H9 (cell line): Measurements from ENCODE around the gene PARD3. TPM values are rescaled to one million over a fixed set of nuclear protein-coding genes. Genes with fewer than 3 reads are reported as not detected.
A peak's percentile ranks its signal among the peaks of the same experiment; 100 is the strongest.

ENCODE experiments used
- DNase-seq: peaks from one replicate; pipeline ENCODE4 v3.0.0-alpha.2; 2017
- H2AFZ ChIP-seq: one replicate; pipeline ENCODE4 v1.6.1; 2013; ENCODE audit warnings: mild to moderate bottlenecking, low read length, control low read depth, moderate library complexity
- H2AK5ac ChIP-seq: 2 replicates; pipeline ENCODE4 v1.6.1; 2013; ENCODE audit warnings: low read length, control low read depth, mixed read lengths; ENCODE audit not compliant: insufficient read length
- H2BK120ac ChIP-seq: one replicate; pipeline ENCODE4 v1.6.1; 2013; ENCODE audit warnings: low read depth, mild to moderate bottlenecking, low read length, control low read depth, inconsistent platforms; ENCODE audit not compliant: poor library complexity, severe bottlenecking
- H2BK12ac ChIP-seq: 2 replicates; pipeline ENCODE4 v1.6.1; 2013; ENCODE audit warnings: low read length, control low read depth, mixed read lengths, low read depth; ENCODE audit not compliant: insufficient read length
- H2BK15ac ChIP-seq: 2 replicates; pipeline ENCODE4 v1.6.1; 2013; ENCODE audit warnings: low read depth, low read length, control low read depth
- H2BK20ac ChIP-seq: one replicate; pipeline ENCODE4 v1.6.1; 2013; ENCODE audit warnings: low read depth, mild to moderate bottlenecking, low read length, control low read depth, inconsistent platforms; ENCODE audit not compliant: poor library complexity, severe bottlenecking
- H2BK5ac ChIP-seq: 2 replicates; pipeline ENCODE4 v1.6.1; 2013; ENCODE audit warnings: low read length, control low read depth, mixed read lengths; ENCODE audit not compliant: insufficient read length
- H3K14ac ChIP-seq: 2 replicates; pipeline ENCODE4 v1.6.1; 2013; ENCODE audit warnings: low read length, control low read depth; ENCODE audit not compliant: insufficient read depth
- H3K18ac ChIP-seq: 2 replicates; pipeline ENCODE4 v1.6.1; 2013; ENCODE audit warnings: low read depth, mild to moderate bottlenecking, mixed read lengths, low read length, control low read depth; ENCODE audit not compliant: insufficient read length
- H3K23ac ChIP-seq: 2 replicates; pipeline ENCODE4 v1.6.1; 2013; ENCODE audit warnings: low read length, control low read depth, mixed read lengths, low read depth; ENCODE audit not compliant: insufficient read length
- H3K23me2 ChIP-seq: 2 replicates; pipeline ENCODE4 v1.6.1; 2013; ENCODE audit warnings: low read depth, mild to moderate bottlenecking, mixed read lengths, low read length, control low read depth; ENCODE audit not compliant: insufficient read length, poor library complexity, severe bottlenecking
- H3K27ac ChIP-seq: 2 replicates; pipeline ENCODE4 v1.5.1; 2013; ENCODE audit warnings: low read length, control low read depth, mixed read lengths, low read depth; ENCODE audit not compliant: insufficient read length
- H3K27me3 ChIP-seq: 2 replicates; pipeline ENCODE4 v1.6.1; 2013; ENCODE audit warnings: low read length, control low read depth, inconsistent platforms; ENCODE audit not compliant: insufficient read depth
- H3K4ac ChIP-seq: 2 replicates; pipeline ENCODE4 v1.6.1; 2013; ENCODE audit warnings: low read depth, mild to moderate bottlenecking, control low read depth, inconsistent platforms, low read length, moderate library complexity
- H3K4me1 ChIP-seq: 2 replicates; pipeline ENCODE4 v1.6.1; 2013; ENCODE audit warnings: low read length, control low read depth, inconsistent platforms; ENCODE audit not compliant: insufficient read depth
- H3K4me2 ChIP-seq: 2 replicates; pipeline ENCODE4 v1.6.1; 2013; ENCODE audit warnings: low read length, control low read depth, mixed read lengths; ENCODE audit not compliant: insufficient read length, insufficient read depth
- H3K56ac ChIP-seq: 2 replicates; pipeline ENCODE4 v1.6.1; 2013; ENCODE audit warnings: low read depth, mild to moderate bottlenecking, mixed read lengths, low read length, control low read depth; ENCODE audit not compliant: insufficient read length
- H3K79me1 ChIP-seq: 2 replicates; pipeline ENCODE4 v1.6.1; 2013; ENCODE audit warnings: low read depth, mild to moderate bottlenecking, moderate library complexity, low read length, control low read depth, inconsistent platforms; ENCODE audit not compliant: insufficient read depth, poor library complexity, severe bottlenecking
- H3K79me2 ChIP-seq: 2 replicates; pipeline ENCODE4 v1.6.1; 2013; ENCODE audit warnings: low read length, control low read depth, inconsistent platforms; ENCODE audit not compliant: insufficient read depth
- H3K9ac ChIP-seq: 2 replicates; pipeline ENCODE4 v1.6.1; 2013; ENCODE audit warnings: low read length, control low read depth, mixed read lengths; ENCODE audit not compliant: insufficient read length; ENCODE audit errors: extremely low read depth
- H3K9me3 ChIP-seq: one replicate; pipeline ENCODE4 v1.6.1; 2013; ENCODE audit warnings: low read depth, low read length, inconsistent platforms; ENCODE audit not compliant: control insufficient read depth
- H3T11ph ChIP-seq: one replicate; pipeline ENCODE4 v1.6.1; 2013; ENCODE audit warnings: mild to moderate bottlenecking, low read length, control low read depth, inconsistent platforms
- H4K20me1 ChIP-seq: one replicate; pipeline ENCODE4 v1.6.1; 2013; ENCODE audit not compliant: control insufficient read depth, insufficient read length, insufficient read depth
- H4K5ac ChIP-seq: 2 replicates; pipeline ENCODE4 v1.6.1; 2013; ENCODE audit warnings: low read depth, mild to moderate bottlenecking, mixed read lengths, low read length, control low read depth; ENCODE audit not compliant: insufficient read length
- H4K8ac ChIP-seq: replicated peaks from 2 replicates; pipeline ENCODE4 v1.6.1; 2013; ENCODE audit warnings: low read length, control low read depth, mixed read lengths, low read depth; ENCODE audit not compliant: insufficient read length
- H4K91ac ChIP-seq: 2 replicates; pipeline ENCODE4 v1.6.1; 2013; ENCODE audit warnings: low read depth, mild to moderate bottlenecking, moderate library complexity, mixed read lengths, low read length, control low read depth; ENCODE audit not compliant: insufficient read length
- H3K27ac Mint-ChIP-seq, 3 experiments: 2 replicates in 2 of 3; 3 replicates in 1 of 3; pipeline ENCODE4 v1.8.0; 2020 to 2021; ENCODE audit warnings: mixed read lengths in 3 of 3, mild to moderate bottlenecking in 1 of 3, moderate library complexity in 1 of 3
- H3K27me3 Mint-ChIP-seq: 2 replicates; pipeline ENCODE4 v1.8.0; 2021; ENCODE audit warnings: low read depth, mild to moderate bottlenecking, moderate library complexity, mixed read lengths
- H3K36me3 Mint-ChIP-seq, 3 experiments: 2 replicates in 2 of 3; 3 replicates in 1 of 3; pipeline ENCODE4 v1.8.0; 2020 to 2021; ENCODE audit warnings: low read depth in 3 of 3, mixed read lengths in 3 of 3; ENCODE audit not compliant: insufficient read depth in 1 of 3
- H3K4me1 Mint-ChIP-seq, 2 experiments: 2 replicates each; pipeline ENCODE4 v1.8.0; 2020; ENCODE audit warnings: mixed read lengths in 2 of 2
- H3K4me3 Mint-ChIP-seq, 2 experiments: 2 replicates in 1 of 2; 3 replicates in 1 of 2; pipeline ENCODE4 v1.8.0; 2020 to 2021; ENCODE audit warnings: mild to moderate bottlenecking in 2 of 2, mixed read lengths in 2 of 2, moderate library complexity in 1 of 2
- H3K9me3 Mint-ChIP-seq, 2 experiments: 2 replicates in 1 of 2; 3 replicates in 1 of 2; pipeline ENCODE4 v1.8.0; 2020; ENCODE audit warnings: mild to moderate bottlenecking in 2 of 2, mixed read lengths in 2 of 2, moderate library complexity in 1 of 2
- WGBS: extraction: QIAGEN DNeasy Blood & Tissue Kit; methylation state at CpG from one replicate; pipeline ENCODE4 v1.1.7; 2013; ENCODE audit warnings: missing lambda C conversion rate, low lambda C conversion rate, mixed read lengths; ENCODE audit not compliant: insufficient read length; ENCODE audit errors: extremely low coverage; 5-methylcytosine and 5-hydroxymethylcytosine counted together
- total RNA-seq: library from RNA; stranded (reverse); gene quantifications from 2 replicates; pipeline ENCODE4 v1.2.1, GENCODE V29; 2021
- TF ChIP-seq, protein P1 (sequence below): fragments of 200-600 bp; sonication (generic); conservative IDR thresholded peaks from 3 replicates; pipeline ENCODE4 v1.8.0; 2021; ENCODE audit warnings: antibody characterized with exemption, mild to moderate bottlenecking

The PARD3 gene
- total RNA-seq, 1 experiment from 2014 or later, result 44.7 TPM

DNA sequence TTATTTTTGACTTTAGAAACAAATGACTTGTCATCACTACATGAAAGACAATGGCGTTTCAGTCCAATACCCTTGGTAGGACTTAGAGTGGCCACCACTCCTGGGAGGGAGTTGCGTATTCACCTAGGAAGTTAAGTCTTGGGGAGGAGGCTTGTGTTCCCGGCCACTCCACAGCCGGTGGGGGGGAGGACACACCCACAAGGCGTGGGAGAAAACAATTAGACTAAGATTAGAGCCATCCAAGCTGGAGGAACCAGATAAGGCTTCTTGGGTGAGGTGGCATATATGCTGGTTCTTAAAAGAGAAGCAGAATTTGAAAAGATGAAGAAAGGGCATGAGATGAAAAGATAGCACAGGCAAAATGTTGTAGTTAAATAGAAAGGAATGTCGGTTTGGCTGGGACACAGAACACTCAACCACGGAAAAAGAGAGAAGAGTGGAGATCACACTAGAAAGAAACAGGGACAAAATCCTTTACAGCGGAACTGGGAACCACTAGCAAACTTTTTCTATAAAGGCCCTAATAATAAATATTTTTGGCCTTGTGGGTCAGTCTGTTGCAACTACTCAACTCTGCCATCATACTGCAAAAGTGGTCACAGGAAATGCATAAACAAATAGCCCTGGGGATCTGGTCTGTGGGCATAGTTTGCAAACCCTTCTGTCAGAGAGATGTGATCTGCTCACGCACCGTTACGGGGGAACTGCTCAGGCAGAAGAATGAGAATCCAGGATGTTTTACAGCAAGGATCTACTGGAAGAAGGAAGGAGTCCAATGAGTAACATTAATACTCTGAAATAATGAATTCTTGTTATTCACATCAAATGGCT, 651.8 kb downstream of the PARD3 start:
- H3K4me3 Mint-ChIP-seq, result no peak overlapping the region
- no peaks in the 10 kb centered on the region for H3K27me3 ChIP-seq
- no peak overlapping the region for H2BK15ac ChIP-seq
- H2AK5ac ChIP-seq, result no peak overlapping the region
- H2BK5ac ChIP-seq, result no peak overlapping the region
- H3T11ph ChIP-seq, result no peak overlapping the region
- H2AFZ ChIP-seq, result no peak overlapping the region
- H3K79me1 ChIP-seq, result no peaks in the 10 kb centered on the region
- no peak overlapping the region for H2BK12ac ChIP-seq
- no peaks in the 10 kb centered on the region for H4K20me1 ChIP-seq
- no peak overlapping the region for H3K14ac ChIP-seq
- no peaks in the 10 kb centered on the region for H3K79me2 ChIP-seq
- H3K56ac ChIP-seq, result no peak overlapping the region
- H3K4me1 Mint-ChIP-seq, result peaks cover 18 to 24% of the 10 kb centered on the region in 2 experiments
- H4K8ac ChIP-seq, result no peak overlapping the region
- H2BK20ac ChIP-seq, result no peak overlapping the region
- H3K36me3 Mint-ChIP-seq, result no peaks in the 10 kb centered on the region; a peak in 3 of 7 replicates
- no peak for DNase-seq
- H3K9me3 ChIP-seq, result no peaks in the 10 kb centered on the region
- H3K18ac ChIP-seq, result no peak overlapping the region
- H3K4ac ChIP-seq, result no peak overlapping the region
- no peaks in the 10 kb centered on the region for H3K23me2 ChIP-seq
- no CpG with 5 or more reads among the region's 11 CpGs for WGBS
- H3K4me1 ChIP-seq, result peaks cover 3% of the 10 kb centered on the region
- H4K5ac ChIP-seq, result no peak overlapping the region
- no peak overlapping the region for H2BK120ac ChIP-seq
- no peaks in the 10 kb centered on the region; a peak in 1 of 5 replicates for H3K9me3 Mint-ChIP-seq
- TF ChIP-seq, protein P1, sequence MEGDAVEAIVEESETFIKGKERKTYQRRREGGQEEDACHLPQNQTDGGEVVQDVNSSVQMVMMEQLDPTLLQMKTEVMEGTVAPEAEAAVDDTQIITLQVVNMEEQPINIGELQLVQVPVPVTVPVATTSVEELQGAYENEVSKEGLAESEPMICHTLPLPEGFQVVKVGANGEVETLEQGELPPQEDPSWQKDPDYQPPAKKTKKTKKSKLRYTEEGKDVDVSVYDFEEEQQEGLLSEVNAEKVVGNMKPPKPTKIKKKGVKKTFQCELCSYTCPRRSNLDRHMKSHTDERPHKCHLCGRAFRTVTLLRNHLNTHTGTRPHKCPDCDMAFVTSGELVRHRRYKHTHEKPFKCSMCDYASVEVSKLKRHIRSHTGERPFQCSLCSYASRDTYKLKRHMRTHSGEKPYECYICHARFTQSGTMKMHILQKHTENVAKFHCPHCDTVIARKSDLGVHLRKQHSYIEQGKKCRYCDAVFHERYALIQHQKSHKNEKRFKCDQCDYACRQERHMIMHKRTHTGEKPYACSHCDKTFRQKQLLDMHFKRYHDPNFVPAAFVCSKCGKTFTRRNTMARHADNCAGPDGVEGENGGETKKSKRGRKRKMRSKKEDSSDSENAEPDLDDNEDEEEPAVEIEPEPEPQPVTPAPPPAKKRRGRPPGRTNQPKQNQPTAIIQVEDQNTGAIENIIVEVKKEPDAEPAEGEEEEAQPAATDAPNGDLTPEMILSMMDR, result no peak
- no peak overlapping the region for H3K9ac ChIP-seq
- no peak overlapping the region for H3K23ac ChIP-seq
- no peaks in the 10 kb centered on the region for H3K27me3 Mint-ChIP-seq
- no peak overlapping the region for H3K27ac ChIP-seq
- no peak overlapping the region for H4K91ac ChIP-seq
- peak overlapping the region in 1 of 3 experiments; percentile 44; a peak in 2 of 7 replicates for H3K27ac Mint-ChIP-seq
- H3K4me2 ChIP-seq, result no peak overlapping the region
